GM18519 (cell line): Measurements from ENCODE around the gene DSP.

Experiments
- ATAC-seq: cut with Tn5 transposase; IDR thresholded peaks from one replicate; pipeline ENCODE4 v1.9.1; 2021; ENCODE audit warnings: mild to moderate bottlenecking, moderate library complexity; ENCODE audit not compliant: unreplicated experiment, low FRiP score

The DSP gene

GRCh38 chr6:7633361-7633760 lies 91.9 kb downstream of the DSP start:
- no peak for ATAC-seq

- ATAC-seq, result no peak
Observed at GRCh38 chr6:7636151-7636550, 94.7 kb downstream of the DSP start.
